Fibroblast of skin of left biceps (primary cell): Measurements from ENCODE around the gene OAF.

Source experiments
- DNase-seq, 2 experiments: peaks; one replicate each; pipeline ENCODE4 v3.0.0-alpha.2; 2013; ENCODE audit warnings: low read depth in 2 of 2

OAF gene

GRCh38 chr11:120221115-120221752, 10.4 kb downstream of the OAF start:
- no peak for DNase-seq

- no peak for DNase-seq
Measured at GRCh38 chr11:120222916-120223315, 12.1 kb downstream of the OAF start.

- no peak for DNase-seq
Measured at GRCh38 chr11:120223793-120224192, 13.0 kb downstream of the OAF start.

GRCh38 chr11:120224361-120224760, 13.5 kb downstream of the OAF start:
- no peak for DNase-seq

GRCh38 chr11:120224972-120225909, 14.4 kb downstream of the OAF start:
- no peak for DNase-seq

- no peak for DNase-seq
Measured at GRCh38 chr11:120226242-120226641, 15.4 kb downstream of the OAF start.

- no peak for DNase-seq
Measured at GRCh38 chr11:120226714-120227113, 15.9 kb downstream of the OAF start.

- no peak for DNase-seq
Measured at GRCh38 chr11:120227228-120227852, 16.5 kb downstream of the OAF start.

- DNase-seq: no peak
Measured at GRCh38 chr11:120228794-120229384, 18.1 kb downstream of the OAF start.

- no peak for DNase-seq
Measured at GRCh38 chr11:120229451-120230424, 18.9 kb downstream of the OAF start.

GRCh38 chr11:120230433-120231071, 19.7 kb downstream of the OAF start:
- DNase-seq: no peak

- no peak for DNase-seq
Measured at GRCh38 chr11:120231963-120232362, 21.1 kb downstream of the OAF start.

- no peak for DNase-seq
Measured at GRCh38 chr11:120233207-120233803, 22.5 kb downstream of the OAF start.

- no peak for DNase-seq
Measured at GRCh38 chr11:120235024-120235628, 24.3 kb downstream of the OAF start.

- peak; percentile 20 to 32 for DNase-seq
Measured at GRCh38 chr11:120236169-120237107, 25.6 kb downstream of the OAF start.

- DNase-seq: no peak
Measured at GRCh38 chr11:120238968-120239620, 28.3 kb downstream of the OAF start.

- no peak for DNase-seq
Measured at GRCh38 chr11:120239713-120240640, 29.1 kb downstream of the OAF start, which contains the start of gene POU2F3. Gene POU2F3, plus strand, starts transcription at chr11:120240140. Its CDS starts 204 bp downstream, at chr11:120240344.
